GM19395 (cell line): ENCODE data around the gene PHYH.
"Not testable (repeated sequence)": the region's sequence is repeated elsewhere in the genome, so short reads cannot be mapped to it uniquely, and the experiment has no call there.

Experiments used
- ATAC-seq: cut with Tn5 transposase; IDR thresholded peaks from one replicate; pipeline ENCODE4 v1.9.1; 2021; ENCODE audit warnings: mild to moderate bottlenecking, moderate library complexity; ENCODE audit not compliant: unreplicated experiment

PHYH gene

GRCh38 chr10:13299437-13300287, at the start of gene PHYH:
TSS of gene PHYH (minus strand) at chr10:13300064. CDS start at chr10:13300042, 22 bp downstream.
- ATAC-seq = peak; percentile 61

GRCh38 chr10:13348216-13349017, 48.6 kb upstream of the PHYH start, which contains the start of gene SEPHS1:
TSS of gene SEPHS1 (minus strand) at chr10:13348293. CDS start at chr10:13344950, 3,343 bp downstream.
- peak; percentile 49 for ATAC-seq

GRCh38 chr10:13347500-13348156, 47.8 kb upstream of the PHYH start:
- ATAC-seq = peak; percentile 43

GRCh38 chr10:13347043-13347499, 47.2 kb upstream of the PHYH start:
- ATAC-seq = peak; percentile 23

- ATAC-seq = no peak
These were observed 46.6 kb upstream of the PHYH start for GRCh38 chr10:13346283-13347042.

GRCh38 chr10:13340626-13341376, 40.9 kb upstream of the PHYH start:
- ATAC-seq = peak; percentile 86

GRCh38 chr10:13340068-13340467, 40.2 kb upstream of the PHYH start:
- peak; percentile 22 for ATAC-seq

GRCh38 chr10:13338390-13339110, 38.7 kb upstream of the PHYH start:
- no peak for ATAC-seq

GRCh38 chr10:13337827-13338196, 37.9 kb upstream of the PHYH start:
- no peak for ATAC-seq

GRCh38 chr10:13337128-13337826, 37.4 kb upstream of the PHYH start:
- no peak for ATAC-seq

- no peak for ATAC-seq
These were observed 36.0 kb upstream of the PHYH start for GRCh38 chr10:13335881-13336280.

- ATAC-seq = no peak
These were observed 34.7 kb upstream of the PHYH start for GRCh38 chr10:13334556-13334955.

GRCh38 chr10:13331646-13332045, 31.8 kb upstream of the PHYH start:
- no peak for ATAC-seq

GRCh38 chr10:13330980-13331379, 31.1 kb upstream of the PHYH start:
- not testable (repeated sequence) for ATAC-seq

GRCh38 chr10:13329565-13329964, 29.7 kb upstream of the PHYH start:
- no peak for ATAC-seq

GRCh38 chr10:13328613-13329012, 28.7 kb upstream of the PHYH start:
- ATAC-seq = no peak

- no peak for ATAC-seq
These were observed 28.3 kb upstream of the PHYH start for GRCh38 chr10:13328126-13328525.

GRCh38 chr10:13327534-13327933, 27.7 kb upstream of the PHYH start:
- no peak for ATAC-seq
